AG09309 (cell line): ENCODE results near the gene NLK.

Experiments
- DNase-seq: peaks from one replicate; pipeline ENCODE4 v3.0.0-alpha.2; 2010; ENCODE audit warnings: low read depth
- H3K4me3 ChIP-seq: 2 replicates; pipeline ENCODE4 v1.5.1; 2011; ENCODE audit warnings: mild to moderate bottlenecking, low read depth, low read length, moderate library complexity; ENCODE audit not compliant: control insufficient read depth
- TF ChIP-seq, protein P1 (sequence below): IDR thresholded peaks from 2 replicates; pipeline ENCODE4 v1.5.1; 2011; ENCODE audit warnings: mild to moderate bottlenecking, low read depth, low read length, inconsistent platforms; ENCODE audit not compliant: insufficient read depth, control insufficient read depth; ENCODE audit errors: missing control alignments

NLK gene

DNA sequence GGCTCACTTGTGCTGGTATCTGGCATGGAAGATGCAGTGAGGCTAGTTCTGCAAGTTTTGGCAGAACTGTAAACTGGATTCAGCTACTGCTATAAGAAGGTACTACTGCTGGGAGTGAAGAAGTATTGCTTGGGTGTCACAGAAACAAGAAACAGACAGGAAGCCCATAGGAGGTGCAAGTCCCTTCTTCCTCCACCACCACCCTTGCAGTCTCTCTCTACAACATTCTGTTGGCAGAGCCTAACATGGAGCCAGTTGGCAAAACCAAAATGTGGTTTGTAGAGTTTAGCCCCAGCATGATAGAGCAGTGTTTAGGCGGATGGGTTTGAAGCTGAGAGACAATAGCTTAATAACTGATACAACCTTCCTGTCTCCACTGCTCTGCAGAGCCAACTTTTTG, 72.6 kb downstream of the NLK start:
- no peak overlapping the region for H3K4me3 ChIP-seq
- DNase-seq, result no peak
- TF ChIP-seq, protein P1, sequence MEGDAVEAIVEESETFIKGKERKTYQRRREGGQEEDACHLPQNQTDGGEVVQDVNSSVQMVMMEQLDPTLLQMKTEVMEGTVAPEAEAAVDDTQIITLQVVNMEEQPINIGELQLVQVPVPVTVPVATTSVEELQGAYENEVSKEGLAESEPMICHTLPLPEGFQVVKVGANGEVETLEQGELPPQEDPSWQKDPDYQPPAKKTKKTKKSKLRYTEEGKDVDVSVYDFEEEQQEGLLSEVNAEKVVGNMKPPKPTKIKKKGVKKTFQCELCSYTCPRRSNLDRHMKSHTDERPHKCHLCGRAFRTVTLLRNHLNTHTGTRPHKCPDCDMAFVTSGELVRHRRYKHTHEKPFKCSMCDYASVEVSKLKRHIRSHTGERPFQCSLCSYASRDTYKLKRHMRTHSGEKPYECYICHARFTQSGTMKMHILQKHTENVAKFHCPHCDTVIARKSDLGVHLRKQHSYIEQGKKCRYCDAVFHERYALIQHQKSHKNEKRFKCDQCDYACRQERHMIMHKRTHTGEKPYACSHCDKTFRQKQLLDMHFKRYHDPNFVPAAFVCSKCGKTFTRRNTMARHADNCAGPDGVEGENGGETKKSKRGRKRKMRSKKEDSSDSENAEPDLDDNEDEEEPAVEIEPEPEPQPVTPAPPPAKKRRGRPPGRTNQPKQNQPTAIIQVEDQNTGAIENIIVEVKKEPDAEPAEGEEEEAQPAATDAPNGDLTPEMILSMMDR, result no peak

DNA sequence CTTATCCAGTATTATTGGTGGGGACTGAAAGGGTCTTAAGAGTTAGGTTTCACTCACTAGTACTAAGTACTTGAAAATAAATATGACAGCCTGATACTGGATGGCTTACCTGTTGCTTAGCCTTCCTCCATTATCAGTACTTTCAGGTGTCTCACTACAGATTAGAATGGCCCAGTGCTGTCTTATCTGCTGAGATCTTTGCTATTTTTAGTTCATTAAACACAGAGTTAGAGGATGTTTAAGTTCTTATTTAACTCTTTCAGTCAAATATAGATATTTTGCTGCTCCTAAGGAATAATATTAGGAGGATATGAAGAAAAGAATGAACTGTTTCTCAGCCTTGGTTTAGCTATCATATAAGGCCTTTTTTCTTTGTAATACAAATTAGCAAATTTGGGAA, 74.8 kb downstream of the NLK start:
- TF ChIP-seq, protein P1, result no peak
- DNase-seq, result no peak
- H3K4me3 ChIP-seq, result no peak overlapping the region

DNA sequence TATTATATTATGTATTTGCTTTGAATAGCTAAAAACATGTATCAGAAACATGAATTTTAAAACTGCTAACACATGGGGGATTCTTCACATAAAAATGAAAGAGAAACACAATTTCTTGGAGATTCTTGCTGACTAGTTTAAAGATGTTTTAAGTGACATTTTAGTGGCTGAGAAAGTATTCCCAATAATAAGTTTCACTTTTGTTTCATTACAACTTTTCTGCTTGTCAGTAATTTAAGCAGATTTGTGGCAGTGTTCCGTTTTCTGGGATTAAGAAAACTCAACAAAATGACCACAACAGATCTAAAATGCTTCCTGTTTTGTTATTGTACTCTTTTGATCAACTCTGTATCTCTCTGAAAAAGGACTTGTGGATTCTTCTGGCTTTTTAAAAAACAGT, 75.9 kb downstream of the NLK start:
- TF ChIP-seq, protein P1, result no peak
- no peak for DNase-seq
- no peak overlapping the region for H3K4me3 ChIP-seq

DNA sequence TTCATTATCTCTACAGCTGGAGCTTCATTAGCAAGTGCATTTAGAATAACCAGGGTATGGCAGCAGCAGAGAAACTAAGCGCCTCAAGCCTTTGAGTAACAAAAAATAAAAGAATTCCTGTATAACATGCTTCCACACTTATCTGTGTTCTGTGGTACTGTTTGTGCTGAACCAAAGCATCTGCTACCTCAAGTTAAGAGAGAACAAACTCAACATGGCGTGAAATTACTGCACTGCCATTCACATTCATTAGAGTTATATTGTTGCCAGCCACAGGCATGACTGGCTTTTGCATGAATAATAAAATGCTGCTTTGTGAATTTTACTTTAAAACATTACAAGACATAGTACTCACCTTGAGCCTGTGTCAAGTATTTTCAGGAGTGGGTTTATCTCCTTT, 76.6 kb downstream of the NLK start:
- TF ChIP-seq, protein P1, result no peak
- no peak for DNase-seq
- H3K4me3 ChIP-seq, result no peak overlapping the region

DNA sequence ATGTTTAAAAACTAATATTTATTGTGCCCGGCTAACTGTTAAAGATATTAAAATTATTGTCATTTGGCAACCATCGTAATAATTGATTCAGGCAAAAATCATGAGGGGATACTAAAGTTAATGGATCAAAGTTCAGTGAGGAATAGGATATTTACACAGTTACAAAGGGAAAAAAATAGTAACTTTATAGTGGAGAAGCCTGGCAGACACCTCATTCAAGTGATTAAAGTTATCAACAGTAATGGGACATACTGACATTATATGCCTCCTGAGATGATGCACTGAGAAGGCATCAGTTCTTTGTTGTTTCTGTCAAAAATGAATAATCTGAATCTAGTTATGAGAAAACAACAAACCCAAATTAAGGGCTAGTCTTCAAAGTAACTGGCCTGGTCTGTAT, 77.1 kb downstream of the NLK start:
- no peak overlapping the region for H3K4me3 ChIP-seq
- no peak for DNase-seq
- TF ChIP-seq, protein P1, result no peak

DNA sequence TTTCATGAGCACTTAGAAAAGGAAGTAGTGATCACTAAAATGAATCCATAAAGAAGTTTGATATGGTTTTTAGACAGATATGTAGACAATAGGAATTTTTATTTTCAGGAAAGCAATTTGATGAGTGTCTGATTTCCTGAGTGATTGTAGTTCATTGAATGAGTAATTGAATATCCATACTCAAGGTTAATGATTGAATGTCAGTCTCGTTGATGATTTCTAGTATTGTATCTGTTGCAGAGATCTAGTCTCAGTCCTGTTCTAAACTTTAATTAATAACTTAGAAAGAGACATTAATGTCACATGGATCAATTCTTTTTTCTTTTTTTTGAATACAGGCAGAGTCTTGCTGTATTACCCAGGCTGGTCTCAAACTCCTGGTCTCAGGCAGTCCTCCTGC, 78.3 kb downstream of the NLK start:
- TF ChIP-seq, protein P1, result no peak
- no peak for DNase-seq
- no peak overlapping the region for H3K4me3 ChIP-seq

DNA sequence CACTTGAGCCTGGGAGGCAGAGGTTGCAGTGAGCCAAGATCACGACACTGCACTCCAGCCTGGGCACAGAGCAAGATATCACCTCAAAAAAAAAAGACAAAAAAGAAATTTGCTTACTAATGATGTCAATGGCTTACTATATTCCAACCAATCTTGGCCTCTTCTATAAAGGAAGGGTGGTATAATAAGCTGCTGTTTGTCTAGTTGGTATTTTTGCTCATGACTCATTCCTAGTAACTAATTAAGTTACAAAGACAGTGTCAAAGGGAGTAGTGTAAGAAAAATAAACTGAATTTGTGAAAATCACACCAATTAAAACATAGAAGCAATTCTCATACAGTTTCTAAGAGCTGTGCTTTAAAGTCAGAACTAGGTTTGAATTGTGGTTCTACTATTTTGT, 82.5 kb downstream of the NLK start:
- TF ChIP-seq, protein P1, result no peak
- no peak for DNase-seq

More for the DNA sequence above, 82.5 kb downstream of the NLK start:
- no peak overlapping the region for H3K4me3 ChIP-seq
